OCI-LY7 (cell line): Measurements from ENCODE around the gene AICDA. TPM values are rescaled to one million over a fixed set of nuclear protein-coding genes. Genes with fewer than 3 reads are reported as not detected.

Experiments used
- BruUV-seq: library from RNA; stranded (reverse); fragments of 400-500 nt; replicated peaks from 2 replicates; lab custom pipeline; 2021; lab: Mats Ljungman, UMichigan
- CTCF ChIA-PET: fragments of 300-600 bp; sonication (Branson Sonifier 250); formaldehyde crosslinking; loops from one replicate; lab custom pipeline; 2022; ENCODE audit warnings: antibody characterized with exemption; ENCODE audit not compliant: unreplicated experiment; lab: Charles Lee
- POLR2A ChIA-PET: fragments of 300-600 bp; sonication (Branson Sonifier 250); formaldehyde crosslinking; loops from one replicate; lab custom pipeline; 2022; ENCODE audit warnings: antibody characterized with exemption; lab: Charles Lee
- DNase-seq: peaks from one replicate; pipeline ENCODE4 v3.0.0-alpha.2; 2015; ENCODE audit warnings: low spot score
- H2AFZ ChIP-seq: fragments of 200-600 bp; sonication (generic), shearing (Covaris generic); 2 replicates; pipeline ENCODE4 v1.6.1; 2014; ENCODE audit warnings: mild to moderate bottlenecking, antibody characterized with exemption, low read length, moderate library complexity
- H3K27ac ChIP-seq: fragments of 200-600 bp; sonication (generic); 2 replicates; pipeline ENCODE4 v1.5.1; 2014; ENCODE audit warnings: mixed run types, low read depth, mild to moderate bottlenecking, moderate library complexity, low read length, inconsistent platforms; ENCODE audit not compliant: poor library complexity, severe bottlenecking
- H3K36me3 ChIP-seq: fragments of 200-600 bp; sonication (generic); 2 replicates; pipeline ENCODE4 v1.6.1; 2014; ENCODE audit warnings: mild to moderate bottlenecking, antibody characterized with exemption, low read length, moderate library complexity, mixed read lengths; ENCODE audit not compliant: insufficient read depth
- H3K4me1 ChIP-seq: fragments of 200-600 bp; sonication (generic); 2 replicates; pipeline ENCODE4 v1.5.1; 2014; ENCODE audit warnings: mild to moderate bottlenecking, low read length; ENCODE audit not compliant: insufficient read depth, poor library complexity, severe bottlenecking
- H3K4me2 ChIP-seq: fragments of 200-600 bp; sonication (generic); 2 replicates; pipeline ENCODE4 v1.6.1; 2014; ENCODE audit warnings: mild to moderate bottlenecking, low read length
- H3K4me3 ChIP-seq: fragments of 200-600 bp; sonication (generic); 2 replicates; pipeline ENCODE4 v1.5.1; 2014; ENCODE audit warnings: mild to moderate bottlenecking, low read depth, low read length; ENCODE audit not compliant: poor library complexity, severe bottlenecking
- H3K79me2 ChIP-seq: fragments of 200-600 bp; sonication (generic); 2 replicates; pipeline ENCODE4 v1.6.1; 2016; ENCODE audit warnings: low read depth, mild to moderate bottlenecking, low read length, moderate library complexity, mixed read lengths; ENCODE audit not compliant: insufficient read depth
- H3K9me2 ChIP-seq: fragments of 200-600 bp; sonication (generic); 2 replicates; pipeline ENCODE4 v1.6.1; 2016; ENCODE audit warnings: mild to moderate bottlenecking, low read length, mixed read lengths; ENCODE audit not compliant: insufficient read depth
- H3K9me3 ChIP-seq: fragments of 200-600 bp; sonication (generic); 2 replicates; pipeline ENCODE4 v1.6.1; 2014; ENCODE audit warnings: mild to moderate bottlenecking, mixed run types, low read length, mixed read lengths
- H4K20me1 ChIP-seq: fragments of 200-600 bp; sonication (generic); 2 replicates; pipeline ENCODE4 v1.6.1; 2014; ENCODE audit warnings: mild to moderate bottlenecking, antibody characterized with exemption, low read length, moderate library complexity, mixed read lengths; ENCODE audit not compliant: insufficient read depth
- EZH2phosphoT487 ChIP-seq: fragments of 200-600 bp; sonication (generic); IDR thresholded peaks from 2 replicates; pipeline ENCODE4 v1.6.1; 2018; ENCODE audit warnings: low read depth, borderline replicate concordance, mild to moderate bottlenecking, mixed run types, antibody characterized with exemption, low read length, moderate library complexity, mixed read lengths
- intact Hi-C: fragments of 100-400 bp; cut with micrococcal nuclease; formaldehyde crosslinking; loops from one replicate; pipeline ENCODE4 v1.10.0; 2022; ENCODE audit not compliant: unreplicated experiment
- total RNA-seq, 2 experiments: library from RNA; depleted of rRNA in 1 of 2; stranded (reverse); fragments of >200 nt in 1 of 2; shearing (Covaris generic) in 1 of 2; gene quantifications; 2 replicates each; pipeline ENCODE4 v1.2.3, GENCODE V29; 2014 to 2022
- TF ChIP-seq, protein P1 (sequence below): fragments of 200-600 bp; sonication (generic); conservative IDR thresholded peaks from 2 replicates; pipeline ENCODE4 v1.5.1; 2014; ENCODE audit warnings: mild to moderate bottlenecking, antibody characterized with exemption, low read length, moderate library complexity, mixed read lengths

Gene AICDA
- total RNA-seq, 2 experiments from 2014 or later, result 32.4 to 38.5 TPM

DNA sequence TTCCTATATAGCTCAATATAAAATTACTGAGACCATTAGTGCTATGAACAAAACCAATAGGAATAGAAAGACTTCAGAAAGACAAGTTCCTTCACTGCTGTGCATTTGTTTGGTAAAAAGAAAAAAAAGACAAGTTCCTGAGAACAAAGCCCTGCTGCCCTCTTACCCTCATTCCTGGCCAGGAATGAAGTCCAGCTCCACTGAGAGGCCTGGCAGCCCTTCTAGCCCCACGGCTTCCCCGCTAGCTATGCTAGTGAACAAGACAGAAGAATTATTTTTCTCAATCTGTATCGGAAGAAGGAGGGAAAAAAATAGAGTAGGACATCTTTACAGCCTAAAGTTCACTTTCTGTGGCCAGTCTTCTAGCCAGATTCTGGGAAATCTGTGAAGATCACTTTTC lies 48.4 kb upstream of the AICDA start:
- Histone ChIP-seq H2AFZ (no peak overlapping the region), H3K79me2 (no peaks in the 10 kb centered on the region), H3K4me1 (no peaks in the 10 kb centered on the region), H3K4me2 (no peak overlapping the region), H3K9me3 (no peaks in the 10 kb centered on the region), H4K20me1 (no peaks in the 10 kb centered on the region), H3K9me2 (no peaks in the 10 kb centered on the region), H3K4me3 (no peak overlapping the region), H3K27ac (no peak overlapping the region), H3K36me3 (no peaks in the 10 kb centered on the region)
- intact Hi-C loops, result no loop called here
- TF ChIP-seq, protein P1, sequence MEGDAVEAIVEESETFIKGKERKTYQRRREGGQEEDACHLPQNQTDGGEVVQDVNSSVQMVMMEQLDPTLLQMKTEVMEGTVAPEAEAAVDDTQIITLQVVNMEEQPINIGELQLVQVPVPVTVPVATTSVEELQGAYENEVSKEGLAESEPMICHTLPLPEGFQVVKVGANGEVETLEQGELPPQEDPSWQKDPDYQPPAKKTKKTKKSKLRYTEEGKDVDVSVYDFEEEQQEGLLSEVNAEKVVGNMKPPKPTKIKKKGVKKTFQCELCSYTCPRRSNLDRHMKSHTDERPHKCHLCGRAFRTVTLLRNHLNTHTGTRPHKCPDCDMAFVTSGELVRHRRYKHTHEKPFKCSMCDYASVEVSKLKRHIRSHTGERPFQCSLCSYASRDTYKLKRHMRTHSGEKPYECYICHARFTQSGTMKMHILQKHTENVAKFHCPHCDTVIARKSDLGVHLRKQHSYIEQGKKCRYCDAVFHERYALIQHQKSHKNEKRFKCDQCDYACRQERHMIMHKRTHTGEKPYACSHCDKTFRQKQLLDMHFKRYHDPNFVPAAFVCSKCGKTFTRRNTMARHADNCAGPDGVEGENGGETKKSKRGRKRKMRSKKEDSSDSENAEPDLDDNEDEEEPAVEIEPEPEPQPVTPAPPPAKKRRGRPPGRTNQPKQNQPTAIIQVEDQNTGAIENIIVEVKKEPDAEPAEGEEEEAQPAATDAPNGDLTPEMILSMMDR, result no peak
- no peak for TF ChIP-seq EZH2phosphoT487
- ChIA-PET CTCF (interaction anchor here (0.7 kb wide), 1 partner anchor 18 kb away, joined by 3 read pairs; no protein-coding TSS in a partner anchor), POLR2A (interaction anchor here (0.6 to 2.0 kb wide), 7 partner anchors 13 to 669 kb away, joined by 3 to 10 read pairs (median 4); no protein-coding TSS in a partner anchor)
- no peak for DNase-seq
- no TSS peak for BruUV-seq

DNA sequence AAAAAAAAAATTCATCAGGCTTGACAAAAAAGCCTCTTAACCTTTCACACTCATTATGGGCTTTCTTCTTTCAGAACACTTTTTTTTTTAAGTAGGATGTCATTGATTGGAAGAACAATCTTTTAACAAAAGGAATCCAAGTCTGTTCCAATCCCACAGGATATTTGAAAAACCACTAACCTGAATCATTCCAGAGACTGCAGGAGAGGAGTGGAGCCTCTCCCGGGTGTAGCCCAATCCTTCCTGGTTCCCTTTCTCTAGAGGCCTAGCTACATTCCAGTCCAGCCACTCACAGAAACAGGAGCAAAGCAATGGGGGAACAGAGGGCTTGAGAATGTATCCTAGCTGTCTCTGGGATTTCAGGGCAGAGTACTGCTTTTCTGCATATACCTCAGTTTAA lies 45.7 kb upstream of the AICDA start:
- peaks cover 24% of the 10 kb centered on the region for H3K4me1 ChIP-seq
- no peak for TF ChIP-seq EZH2phosphoT487
- TF ChIP-seq, protein P1, result no peak
- no TSS peak for BruUV-seq
- H4K20me1 ChIP-seq, result no peaks in the 10 kb centered on the region
- peak overlapping the region; percentile 62; the same call in 1 of the 2 replicates for H2AFZ ChIP-seq
- H3K36me3 ChIP-seq, result no peaks in the 10 kb centered on the region
- H3K9me2 ChIP-seq, result no peaks in the 10 kb centered on the region
- ChIA-PET CTCF (interaction anchor here (1.2 to 1.5 kb wide), 2 partner anchors 18 to 46 kb away, joined by 4 read pairs; partner anchors contain the start of gene AICDA), POLR2A (interaction anchor here (0.7 to 1.3 kb wide), 5 partner anchors 9 to 232 kb away, joined by 3 to 5 read pairs (median 3); no protein-coding TSS in a partner anchor)
- no peak overlapping the region for H3K27ac ChIP-seq
- no peaks in the 10 kb centered on the region for H3K9me3 ChIP-seq
- no peaks in the 10 kb centered on the region for H3K79me2 ChIP-seq
- no peak overlapping the region for H3K4me3 ChIP-seq
- DNase-seq, result no peak
- intact Hi-C loops, result loop anchor here (5.0 kb wide), 2 partner anchors 116 to 379 kb away; partner anchors contain the start of gene CLEC4E
- H3K4me2 ChIP-seq, result no peak overlapping the region

DNA sequence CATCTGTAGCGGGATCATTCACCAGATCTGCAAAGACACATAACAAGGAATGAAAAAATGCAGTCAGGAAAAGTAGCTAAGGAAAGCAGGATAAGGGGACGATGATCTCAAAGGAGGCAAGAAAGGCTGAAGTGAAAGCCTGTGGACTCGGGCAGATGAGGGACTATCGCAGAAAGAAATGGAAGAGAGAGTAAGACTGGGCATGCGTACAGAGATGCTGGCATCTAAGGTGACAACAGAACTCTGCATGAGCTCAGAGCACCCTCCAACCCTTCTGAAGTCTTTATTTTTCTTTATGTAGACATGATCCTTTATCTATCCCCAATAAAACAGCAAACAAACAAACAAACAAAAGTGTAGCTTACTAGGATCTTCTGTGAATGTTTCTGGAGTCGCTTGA lies 42.8 kb upstream of the AICDA start:
- H2AFZ ChIP-seq, result peak overlapping the region; percentile 38; the same call in 1 of the 2 replicates
- TF ChIP-seq EZH2phosphoT487, result no peak
- TF ChIP-seq, protein P1, result no peak
- peak overlapping the region; percentile 27 for H3K27ac ChIP-seq
- H4K20me1 ChIP-seq, result no peaks in the 10 kb centered on the region
- DNase-seq, result no peak
- intact Hi-C loops, result loop anchor here (5.0 kb wide), 2 partner anchors 113 to 382 kb away; partner anchors contain the start of gene CLEC4E
- H3K9me3 ChIP-seq, result no peaks in the 10 kb centered on the region
- no TSS peak for BruUV-seq
- H3K9me2 ChIP-seq, result no peaks in the 10 kb centered on the region
- ChIA-PET CTCF (no interaction called here), POLR2A (interaction anchor here (0.6 to 2.2 kb wide), 13 partner anchors 10 to 336 kb away, joined by 3 to 10 read pairs (median 3); partner anchors contain the start of genes AICDA and CLEC4E)
- peaks cover 37% of the 10 kb centered on the region for H3K4me1 ChIP-seq
- H3K4me3 ChIP-seq, result no peak overlapping the region
- no peaks in the 10 kb centered on the region for H3K36me3 ChIP-seq
- H3K79me2 ChIP-seq, result no peaks in the 10 kb centered on the region
- H3K4me2 ChIP-seq, result 0 out of 2 replicates have a peak overlapping the region, but pooled peaks have one; percentile 7
